Measurements from ENCODE around the gene CXCL14.
A peak's percentile ranks its signal among the peaks of the same experiment; 100 is the strongest.

The CXCL14 gene

GRCh38 chr5:135578685-135579341 lies at the start of gene CXCL14:
Gene CXCL14, minus strand, starts transcription at chr5:135578991. Its CDS starts 213 bp downstream, at chr5:135578778.
- Mint-ChIP-seq H3K4me3 (peak within 1 kb of the TSS; percentile 84), H3K27ac (no peak within 1 kb of the TSS), H3K36me3 (ENCODE audit: low read depth) (no peaks in the 10 kb centered on the region), H3K27me3 (ENCODE audit: low read depth, poor library complexity) (peaks cover 95% of the 10 kb centered on the region), H3K9me3 (no peaks in the 10 kb centered on the region), H3K4me1 (peaks cover 17% of the 10 kb centered on the region)
- TF ChIP-seq CTCF (IDR thresholded peaks at IDR 0.05), result no peak
- DNase-seq, result peak; percentile 68

GRCh38 chr5:135626636-135627035 lies 47.8 kb upstream of the CXCL14 start:
- no peak for TF ChIP-seq CTCF (IDR thresholded peaks at IDR 0.05)
- H3K36me3 Mint-ChIP-seq (ENCODE audit: low read depth), result no peaks in the 10 kb centered on the region
- no peaks in the 10 kb centered on the region for H3K4me1 Mint-ChIP-seq
- no peak overlapping the region for H3K4me3 Mint-ChIP-seq
- H3K9me3 Mint-ChIP-seq, result no peaks in the 10 kb centered on the region
- peaks cover 10% of the 10 kb centered on the region for H3K27me3 Mint-ChIP-seq (ENCODE audit: low read depth, poor library complexity)
- DNase-seq, result no peak
- no peak overlapping the region for H3K27ac Mint-ChIP-seq

GRCh38 chr5:135625961-135626360 lies 47.2 kb upstream of the CXCL14 start:
- no peaks in the 10 kb centered on the region for H3K4me1 Mint-ChIP-seq
- DNase-seq, result no peak
- no peak overlapping the region for H3K4me3 Mint-ChIP-seq
- no peaks in the 10 kb centered on the region for H3K9me3 Mint-ChIP-seq
- no peaks in the 10 kb centered on the region for H3K36me3 Mint-ChIP-seq (ENCODE audit: low read depth)
- no peak for TF ChIP-seq CTCF (IDR thresholded peaks at IDR 0.05)
- H3K27me3 Mint-ChIP-seq (ENCODE audit: low read depth, poor library complexity), result peaks cover 10% of the 10 kb centered on the region
- no peak overlapping the region for H3K27ac Mint-ChIP-seq

- Mint-ChIP-seq H3K4me3 (no peak overlapping the region), H3K27me3 (ENCODE audit: low read depth, poor library complexity) (peaks cover 10% of the 10 kb centered on the region), H3K9me3 (peaks cover 5% of the 10 kb centered on the region), H3K4me1 (no peaks in the 10 kb centered on the region), H3K27ac (no peak overlapping the region), H3K36me3 (ENCODE audit: low read depth) (no peaks in the 10 kb centered on the region)
- no peak for TF ChIP-seq CTCF (IDR thresholded peaks at IDR 0.05)
- DNase-seq, result no peak
Measured at GRCh38 chr5:135625486-135625885, 46.7 kb upstream of the CXCL14 start.

GRCh38 chr5:135625061-135625460 lies 46.3 kb upstream of the CXCL14 start:
- no peak for DNase-seq
- Mint-ChIP-seq H3K9me3 (peaks cover 5% of the 10 kb centered on the region), H3K4me3 (no peak overlapping the region), H3K27me3 (ENCODE audit: low read depth, poor library complexity) (peaks cover 10% of the 10 kb centered on the region), H3K27ac (no peak overlapping the region), H3K36me3 (ENCODE audit: low read depth) (no peaks in the 10 kb centered on the region), H3K4me1 (no peaks in the 10 kb centered on the region)
- TF ChIP-seq CTCF (IDR thresholded peaks at IDR 0.05), result no peak

GRCh38 chr5:135623186-135623715 lies 44.5 kb upstream of the CXCL14 start:
- DNase-seq, result no peak
- H3K4me1 Mint-ChIP-seq, result no peaks in the 10 kb centered on the region
- TF ChIP-seq CTCF (IDR thresholded peaks at IDR 0.05), result no peak

More at GRCh38 chr5:135623186-135623715, 44.5 kb upstream of the CXCL14 start:
- H3K27ac Mint-ChIP-seq, result no peak overlapping the region
- no peak overlapping the region for H3K4me3 Mint-ChIP-seq
- H3K9me3 Mint-ChIP-seq, result peaks cover 22% of the 10 kb centered on the region
- peaks cover 6% of the 10 kb centered on the region for H3K36me3 Mint-ChIP-seq (ENCODE audit: low read depth)
- H3K27me3 Mint-ChIP-seq (ENCODE audit: low read depth, poor library complexity), result peaks cover 10% of the 10 kb centered on the region

All from nephron progenitor cell (in vitro differentiated cells).